ENCODE data around the gene FRMD4A. TPM values are rescaled to one million over a fixed set of nuclear protein-coding genes. Genes with fewer than 3 reads are reported as not detected.
"Not testable (repeated sequence)": the region's sequence is repeated elsewhere in the genome, so short reads cannot be mapped to it uniquely, and the experiment has no call there.

Gene FRMD4A
- total and polyA plus RNA-seq, 2 experiments from 2014 or later, result 5.4 to 10.3 TPM

DNA sequence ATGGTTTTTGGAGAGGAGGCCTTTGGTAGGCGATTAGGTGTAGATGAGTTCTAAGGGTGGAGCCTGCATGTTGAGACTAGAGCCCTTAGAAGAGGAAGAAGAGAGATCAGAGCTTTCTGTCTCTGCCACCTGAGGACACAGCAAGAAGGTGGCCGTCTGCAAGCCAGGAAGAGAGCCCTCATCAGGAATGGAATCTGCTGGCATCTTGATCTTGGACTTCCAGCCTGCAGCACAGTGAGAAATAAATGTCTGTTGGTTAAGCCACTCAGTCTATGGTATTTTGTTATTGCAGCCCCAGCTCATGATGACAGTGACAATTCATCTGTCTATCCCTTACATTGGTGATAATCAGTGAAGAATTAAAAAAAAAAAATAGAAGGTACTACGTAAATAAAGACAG is 408.8 kb downstream of the FRMD4A start:
- WGBS (ENCODE audit: low lambda C conversion rate, missing lambda C conversion rate), result 55% methylated on average over 3 of the region's 3 CpGs
- Histone ChIP-seq H3K27me3 (no peaks in the 10 kb centered on the region), H3K79me2 (no peaks in the 10 kb centered on the region), H3K36me3 (replicated peaks; ENCODE audit: insufficient read depth, low read depth) (no peaks in the 10 kb centered on the region), H4K20me1 (ENCODE audit: insufficient read depth, poor library complexity, severe bottlenecking) (no peaks in the 10 kb centered on the region), H3K27ac (no peak overlapping the region), H3K9me2 (replicated peaks; ENCODE audit: insufficient read depth) (no peaks in the 10 kb centered on the region), H3K4me3 (no peak overlapping the region), H2AFZ (no peak overlapping the region), H3K4me2 (no peak overlapping the region), H3K4me1 (ENCODE audit: insufficient read depth) (no peaks in the 10 kb centered on the region), H3K9me3 (ENCODE audit: low read depth) (no peaks in the 10 kb centered on the region)
- no peak for DNase-seq (ENCODE audit: low spot score)
- TF ChIP-seq EZH2 (IDR thresholded peaks at IDR 0.05; ENCODE audit: borderline replicate concordance), result no peak
- TF ChIP-seq, protein P1, sequence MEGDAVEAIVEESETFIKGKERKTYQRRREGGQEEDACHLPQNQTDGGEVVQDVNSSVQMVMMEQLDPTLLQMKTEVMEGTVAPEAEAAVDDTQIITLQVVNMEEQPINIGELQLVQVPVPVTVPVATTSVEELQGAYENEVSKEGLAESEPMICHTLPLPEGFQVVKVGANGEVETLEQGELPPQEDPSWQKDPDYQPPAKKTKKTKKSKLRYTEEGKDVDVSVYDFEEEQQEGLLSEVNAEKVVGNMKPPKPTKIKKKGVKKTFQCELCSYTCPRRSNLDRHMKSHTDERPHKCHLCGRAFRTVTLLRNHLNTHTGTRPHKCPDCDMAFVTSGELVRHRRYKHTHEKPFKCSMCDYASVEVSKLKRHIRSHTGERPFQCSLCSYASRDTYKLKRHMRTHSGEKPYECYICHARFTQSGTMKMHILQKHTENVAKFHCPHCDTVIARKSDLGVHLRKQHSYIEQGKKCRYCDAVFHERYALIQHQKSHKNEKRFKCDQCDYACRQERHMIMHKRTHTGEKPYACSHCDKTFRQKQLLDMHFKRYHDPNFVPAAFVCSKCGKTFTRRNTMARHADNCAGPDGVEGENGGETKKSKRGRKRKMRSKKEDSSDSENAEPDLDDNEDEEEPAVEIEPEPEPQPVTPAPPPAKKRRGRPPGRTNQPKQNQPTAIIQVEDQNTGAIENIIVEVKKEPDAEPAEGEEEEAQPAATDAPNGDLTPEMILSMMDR (IDR thresholded peaks at IDR 0.05; ENCODE audit: poor library complexity), result no peak
- no peak for TF ChIP-seq EZH2phosphoT487 (IDR thresholded peaks at IDR 0.05; ENCODE audit: low read depth, severe bottlenecking, unreplicated experiment)

GRCh38 chr10:13921131-13921530 is 409.6 kb downstream of the FRMD4A start:
- H3K4me2 ChIP-seq; H3K4me3 ChIP-seq; H3K9me3 ChIP-seq (ENCODE audit: low read depth); H4K20me1 ChIP-seq (ENCODE audit: insufficient read depth, poor library complexity, severe bottlenecking); H3K9me2 ChIP-seq (replicated peaks; ENCODE audit: insufficient read depth); H3K79me2 ChIP-seq; H3K36me3 ChIP-seq (replicated peaks; ENCODE audit: insufficient read depth, low read depth); H3K27me3 ChIP-seq; H3K27ac ChIP-seq; H2AFZ ChIP-seq; DNase-seq (ENCODE audit: low spot score); H3K4me1 ChIP-seq (ENCODE audit: insufficient read depth): not testable (repeated sequence)
- WGBS (ENCODE audit: low lambda C conversion rate, missing lambda C conversion rate), result 63% methylated on average over 3 of the region's 3 CpGs

- no peak for DNase-seq (ENCODE audit: low spot score)
- Histone ChIP-seq H3K27me3 (no peaks in the 10 kb centered on the region), H3K4me1 (ENCODE audit: insufficient read depth) (no peaks in the 10 kb centered on the region), H2AFZ (no peak overlapping the region), H3K9me3 (ENCODE audit: low read depth) (no peaks in the 10 kb centered on the region), H4K20me1 (ENCODE audit: insufficient read depth, poor library complexity, severe bottlenecking) (no peaks in the 10 kb centered on the region), H3K9me2 (replicated peaks; ENCODE audit: insufficient read depth) (no peaks in the 10 kb centered on the region), H3K4me3 (no peak overlapping the region), H3K4me2 (no peak overlapping the region), H3K36me3 (replicated peaks; ENCODE audit: insufficient read depth, low read depth) (no peaks in the 10 kb centered on the region), H3K79me2 (no peaks in the 10 kb centered on the region), H3K27ac (no peak overlapping the region)
- TF ChIP-seq EZH2 (IDR thresholded peaks at IDR 0.05; ENCODE audit: borderline replicate concordance) (no peak), EZH2phosphoT487 (IDR thresholded peaks at IDR 0.05; ENCODE audit: low read depth, severe bottlenecking, unreplicated experiment) (no peak)
- TF ChIP-seq, protein P1 (IDR thresholded peaks at IDR 0.05; ENCODE audit: poor library complexity), result no peak
- 32% methylated on average over 3 of the region's 3 CpGs for WGBS (ENCODE audit: low lambda C conversion rate, missing lambda C conversion rate)
Measured at GRCh38 chr10:13920465-13920864, 410.3 kb downstream of the FRMD4A start.

DNA sequence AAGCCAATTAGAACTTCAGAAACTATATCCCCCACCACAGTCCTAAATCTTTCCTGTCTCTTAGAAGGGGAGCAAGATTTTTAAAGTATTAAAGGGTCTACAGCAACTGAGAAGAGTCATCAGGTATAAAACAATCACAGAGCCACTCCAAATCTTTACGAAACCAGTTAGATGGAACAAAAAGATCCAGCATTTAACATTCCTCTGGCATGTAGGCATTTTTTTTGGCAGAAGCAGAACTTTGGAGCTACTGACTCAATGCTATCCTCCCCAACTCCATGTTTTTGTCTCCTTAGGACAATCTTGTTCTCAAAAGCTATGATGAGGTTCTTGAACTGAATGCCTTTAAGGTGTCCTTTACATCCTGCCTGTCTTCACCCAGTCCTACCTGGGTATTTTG is 410.7 kb downstream of the FRMD4A start:
- no peak overlapping the region for H3K27ac ChIP-seq
- no peaks in the 10 kb centered on the region for H3K9me2 ChIP-seq (replicated peaks; ENCODE audit: insufficient read depth)
- no peaks in the 10 kb centered on the region for H4K20me1 ChIP-seq (ENCODE audit: insufficient read depth, poor library complexity, severe bottlenecking)
- no peaks in the 10 kb centered on the region for H3K4me1 ChIP-seq (ENCODE audit: insufficient read depth)
- TF ChIP-seq EZH2phosphoT487 (IDR thresholded peaks at IDR 0.05; ENCODE audit: low read depth, severe bottlenecking, unreplicated experiment) (no peak), EZH2 (IDR thresholded peaks at IDR 0.05; ENCODE audit: borderline replicate concordance) (no peak)
- TF ChIP-seq, protein P1 (IDR thresholded peaks at IDR 0.05; ENCODE audit: poor library complexity), result no peak
- H2AFZ ChIP-seq, result no peak overlapping the region
- no peak overlapping the region for H3K4me3 ChIP-seq
- no peaks in the 10 kb centered on the region for H3K9me3 ChIP-seq (ENCODE audit: low read depth)
- H3K36me3 ChIP-seq (replicated peaks; ENCODE audit: insufficient read depth, low read depth), result no peaks in the 10 kb centered on the region
- no peaks in the 10 kb centered on the region for H3K79me2 ChIP-seq
- H3K4me2 ChIP-seq, result no peak overlapping the region
- H3K27me3 ChIP-seq, result no peaks in the 10 kb centered on the region
- DNase-seq (ENCODE audit: low spot score), result no peak
- WGBS (ENCODE audit: low lambda C conversion rate, missing lambda C conversion rate), result 92% methylated on average over 1 of the region's 1 CpG

Data from hepatocyte (in vitro differentiated cells).